MM.1S (cell line): ENCODE results near the gene PALB2.

Experiments
- EZH2 ChIP-seq: fragments of 300-600 bp; sonication (generic); optimal IDR thresholded peaks from 2 replicates; pipeline ENCODE3; 2017; ENCODE audit warnings: low read depth, mild to moderate bottlenecking, antibody characterized with exemption, low read length, mixed read lengths
- TF ChIP-seq, protein P1 (sequence below): fragments of 300-600 bp; sonication (generic); IDR thresholded peaks from 2 replicates; pipeline ENCODE4 v1.5.1; 2016; ENCODE audit warnings: antibody characterized with exemption, low read length, mixed read lengths

DNA sequence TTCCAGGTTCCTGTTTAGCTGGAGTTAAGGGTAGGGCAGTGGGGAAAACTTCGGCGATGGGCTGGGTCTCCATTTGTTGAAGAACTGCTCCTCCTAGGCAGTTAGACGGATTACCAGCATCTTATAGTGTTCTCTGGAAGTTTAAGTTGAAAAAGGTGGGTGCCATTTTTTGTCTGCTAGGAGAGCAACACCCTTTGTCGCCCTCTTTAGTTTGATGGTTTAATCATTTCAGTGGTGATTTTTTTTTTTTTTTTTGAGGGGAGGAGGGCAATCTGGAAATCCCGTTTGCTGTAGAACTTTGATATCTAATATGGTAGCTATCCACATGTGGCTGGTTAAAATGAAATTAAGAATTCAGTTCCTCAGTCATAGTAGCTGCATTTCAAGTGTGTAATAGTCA lies 79.5 kb downstream of the PALB2 start:
- TF ChIP-seq, protein P1, sequence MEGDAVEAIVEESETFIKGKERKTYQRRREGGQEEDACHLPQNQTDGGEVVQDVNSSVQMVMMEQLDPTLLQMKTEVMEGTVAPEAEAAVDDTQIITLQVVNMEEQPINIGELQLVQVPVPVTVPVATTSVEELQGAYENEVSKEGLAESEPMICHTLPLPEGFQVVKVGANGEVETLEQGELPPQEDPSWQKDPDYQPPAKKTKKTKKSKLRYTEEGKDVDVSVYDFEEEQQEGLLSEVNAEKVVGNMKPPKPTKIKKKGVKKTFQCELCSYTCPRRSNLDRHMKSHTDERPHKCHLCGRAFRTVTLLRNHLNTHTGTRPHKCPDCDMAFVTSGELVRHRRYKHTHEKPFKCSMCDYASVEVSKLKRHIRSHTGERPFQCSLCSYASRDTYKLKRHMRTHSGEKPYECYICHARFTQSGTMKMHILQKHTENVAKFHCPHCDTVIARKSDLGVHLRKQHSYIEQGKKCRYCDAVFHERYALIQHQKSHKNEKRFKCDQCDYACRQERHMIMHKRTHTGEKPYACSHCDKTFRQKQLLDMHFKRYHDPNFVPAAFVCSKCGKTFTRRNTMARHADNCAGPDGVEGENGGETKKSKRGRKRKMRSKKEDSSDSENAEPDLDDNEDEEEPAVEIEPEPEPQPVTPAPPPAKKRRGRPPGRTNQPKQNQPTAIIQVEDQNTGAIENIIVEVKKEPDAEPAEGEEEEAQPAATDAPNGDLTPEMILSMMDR = no peak
- TF ChIP-seq EZH2 = no peak
